GM10248 (cell line): ENCODE data around the gene GJA9.

ENCODE experiments used
- CTCF ChIA-PET: fragments of 300-600 bp; sonication (Branson Sonifier 250); formaldehyde crosslinking; extraction: SDS; loops from one replicate; lab custom pipeline; 2021; ENCODE audit warnings: antibody characterized with exemption; lab: Yijun Ruan, JAX
- POLR2A ChIA-PET: fragments of 350-650 bp; sonication (Branson Sonifier 250); formaldehyde crosslinking; extraction: SDS; loops from one replicate; lab custom pipeline; 2020; ENCODE audit warnings: antibody characterized with exemption; lab: Yijun Ruan, JAX
- DNase-seq: peaks from one replicate; pipeline ENCODE4 v3.0.0; 2012; ENCODE audit errors: extremely low spot score
- CTCF ChIP-seq: IDR thresholded peaks from 2 replicates; pipeline ENCODE4 v1.5.1; 2012; ENCODE audit warnings: mild to moderate bottlenecking, low read depth; ENCODE audit errors: extremely low read depth, missing control alignments, control extremely low read depth

The GJA9 gene

GRCh38 chr1:38889589-38889988, 8.2 kb upstream of the GJA9 start:
- CTCF ChIA-PET = interaction anchor here (1.3 kb wide), 1 partner anchor 9 kb away, joined by 3 read pairs; the partner anchor contains the start of gene GJA9
- no peak for TF ChIP-seq CTCF
- POLR2A ChIA-PET = no interaction called here
- DNase-seq = no peak

GRCh38 chr1:38888423-38889333, 7.3 kb upstream of the GJA9 start:
- no peak for TF ChIP-seq CTCF
- ChIA-PET CTCF (interaction anchor here (1.2 to 1.3 kb wide), 2 partner anchors 8 to 75 kb away, joined by 3 read pairs; partner anchors contain the start of gene GJA9), POLR2A (no interaction called here)
- no peak for DNase-seq

GRCh38 chr1:38885092-38885491, 3.7 kb upstream of the GJA9 start:
- no peak for TF ChIP-seq CTCF
- POLR2A ChIA-PET = no interaction called here
- DNase-seq = no peak
- CTCF ChIA-PET = no interaction called here

GRCh38 chr1:38875811-38876210, 5.6 kb downstream of the GJA9 start:
- TF ChIP-seq CTCF = no peak
- POLR2A ChIA-PET = interaction anchor here (0.6 kb wide), 1 partner anchor 198 kb away, joined by 3 read pairs; no protein-coding TSS in a partner anchor
- DNase-seq = no peak
- CTCF ChIA-PET = no interaction called here

- peak; percentile 99 for DNase-seq
- ChIA-PET CTCF (interaction anchor here (1.2 to 4.0 kb wide), 3 partner anchors 8 to 17 kb away, joined by 3 to 12 read pairs (median 4); partner anchors contain the start of gene GJA9), POLR2A (no interaction called here)
- TF ChIP-seq CTCF = no peak
Measured at GRCh38 chr1:38873027-38873969, 8.1 kb downstream of the GJA9 start, which contains the start of gene MYCBP. Gene MYCBP, minus strand, starts transcription at chr1:38873348. Its CDS starts 43 bp downstream, at chr1:38873305.
